ENCODE measurements around the gene BRI3. TPM values are rescaled to one million over a fixed set of nuclear protein-coding genes. Genes with fewer than 3 reads are reported as not detected.

BRI3 gene
- total and polyA plus RNA-seq, 2 of the 8 experiments (the other 6 are each of a cell fraction or from before 2014, with no cell fraction given): 77.5 to 93.4 TPM

- no peak overlapping the region for H3K27ac ChIP-seq (ENCODE audit: low read depth, low read length)
- ChIA-PET CTCF (ENCODE audit: partially characterized antibody) (interaction anchor here (1.0 to 1.6 kb wide), 3 partner anchors 15 to 63 kb away, joined by 3 to 6 read pairs (median 4); no protein-coding TSS in a partner anchor), POLR2A (ENCODE audit: partially characterized antibody) (no interaction called here)
- FAIRE-seq (no peak), DNase-seq (ENCODE audit: low read depth in 1 of 2, low spot score in 2 of 2) (no peak)
- no peak overlapping the region for H2BK15ac ChIP-seq (ENCODE audit: low read length)
- H3K36me3 ChIP-seq (ENCODE audit: control insufficient read depth in 2 of 4, insufficient read depth in 4 of 4, low read length in 3 of 4): no peaks in the 10 kb centered on the region; a peak in 1 of 8 replicates
- TF ChIP-seq SP4 (IDR thresholded peaks at IDR 0.05; ENCODE audit: low read length) (no peak), EP300 (IDR thresholded peaks at IDR 0.05; ENCODE audit: borderline replicate concordance in 1 of 2, low read depth in 2 of 2, low read length in 2 of 2) (no peak), NRF1 (IDR thresholded peaks at IDR 0.05; ENCODE audit: low read depth, low read length) (no peak), POLR2AphosphoS5 (IDR thresholded peaks at IDR 0.05; ENCODE audit: low read depth, low read length) (no peak), KDM1A (IDR thresholded peaks at IDR 0.05; ENCODE audit: borderline replicate concordance, low read length) (no peak), GTF2F1 (IDR thresholded peaks at IDR 0.05; ENCODE audit: borderline replicate concordance, low read depth, low read length) (no peak)
- H2BK12ac ChIP-seq (ENCODE audit: low read depth, low read length): no peak overlapping the region
- H3K18ac ChIP-seq (ENCODE audit: extremely low read depth, low read length): no peak overlapping the region
- no peak overlapping the region for H4K91ac ChIP-seq (replicated peaks; ENCODE audit: insufficient read length, low read length)
- H3K4ac ChIP-seq (replicated peaks; ENCODE audit: insufficient read length, low read depth, low read length): no peak overlapping the region
- no peak overlapping the region for H3K4me3 ChIP-seq (ENCODE audit: extremely low read depth in 1 of 4, insufficient read depth in 2 of 4, low read depth in 3 of 4, low read length in 4 of 4)
- no peaks in the 10 kb centered on the region for H3K23me2 ChIP-seq (ENCODE audit: low read depth, low read length)
- H2BK120ac ChIP-seq (replicated peaks; ENCODE audit: low read depth, low read length): no peak overlapping the region
- H2AK5ac ChIP-seq (ENCODE audit: low read depth, low read length): no peak overlapping the region
- H2AFZ ChIP-seq (ENCODE audit: low read length): no peak overlapping the region
- H3K23ac ChIP-seq (ENCODE audit: insufficient read length): no peak overlapping the region
- H2BK20ac ChIP-seq (ENCODE audit: low read length): no peak overlapping the region
- peaks cover 5% of the 10 kb centered on the region; the same call in 1 of the 2 replicates for H3K79me1 ChIP-seq (ENCODE audit: low read depth, low read length)
- H3K9ac ChIP-seq (replicated peaks in 1 of 4; ENCODE audit: extremely low read depth in 1 of 4, low read depth in 3 of 4, low read length in 3 of 4): no peak overlapping the region
- no peak overlapping the region for H4K5ac ChIP-seq (ENCODE audit: insufficient read length, low read depth, low read length)
- H3K14ac ChIP-seq (ENCODE audit: insufficient read length): no peak overlapping the region
- no peaks in the 10 kb centered on the region for H3K9me3 ChIP-seq (ENCODE audit: insufficient read depth in 2 of 2, low read depth in 1 of 2, low read length in 1 of 2)
- WGBS, 2 experiments (ENCODE audit: extremely low coverage in 1 of 2, insufficient coverage in 1 of 2, insufficient read length in 1 of 2, insufficient replicate concordance in 2 of 2, low coverage in 1 of 2, low lambda C conversion rate in 2 of 2, missing lambda C conversion rate in 1 of 2): 97% methylated on average over 3 of the region's 3 CpGs; no CpG with 5 or more reads in 1 of the 2 experiments
- H3K27me3 ChIP-seq (replicated peaks in 1 of 4; ENCODE audit: control insufficient read depth in 3 of 4, extremely low read depth in 1 of 4, insufficient read depth in 3 of 4, low read length in 3 of 4): no peaks in the 10 kb centered on the region
- H3K79me2 ChIP-seq (ENCODE audit: control insufficient read depth in 1 of 2, insufficient read depth in 2 of 2, low read length in 2 of 2): peaks cover 0 to 12% of the 10 kb centered on the region in 2 experiments; a peak in 1 of 4 replicates
- H3K56ac ChIP-seq (replicated peaks; ENCODE audit: insufficient read length, low read depth, low read length): no peak overlapping the region
- H4K20me1 ChIP-seq (replicated peaks in 1 of 2; ENCODE audit: control insufficient read depth in 1 of 2, insufficient read depth in 2 of 2, low read length in 2 of 2): peaks cover 0 to 1% of the 10 kb centered on the region in 2 experiments
- no peak overlapping the region for H2BK5ac ChIP-seq (ENCODE audit: low read depth, low read length)
- H3K4me2 ChIP-seq (ENCODE audit: insufficient read depth in 1 of 2, low read depth in 2 of 2, low read length in 2 of 2): no peak overlapping the region
- no peak overlapping the region for H4K8ac ChIP-seq (ENCODE audit: extremely low read depth, insufficient read depth, low read length)
- H3K4me1 ChIP-seq (replicated peaks in 1 of 4; ENCODE audit: control insufficient read depth in 3 of 4, insufficient read depth in 4 of 4, low read length in 3 of 4): no peaks in the 10 kb centered on the region
Measured at GRCh38 chr7:98339043-98339442, 57.6 kb downstream of the BRI3 start.
